Epithelial cell of esophagus (primary cell): ENCODE data around the gene MCCC1.

Experiments used
- DNase-seq: peaks from one replicate; pipeline ENCODE4 v3.0.0; 2010; ENCODE audit warnings: low read depth
- H3K4me3 ChIP-seq: 2 replicates; pipeline ENCODE4 v1.5.1; 2011; ENCODE audit warnings: mild to moderate bottlenecking, low read length, control low read depth
- CTCF ChIP-seq: IDR thresholded peaks from 2 replicates; pipeline ENCODE4 v1.5.1; 2011; ENCODE audit warnings: low read depth, mild to moderate bottlenecking, low read length, control low read depth, inconsistent platforms; ENCODE audit not compliant: insufficient read depth; ENCODE audit errors: missing control alignments

MCCC1 gene

GRCh38 chr3:182973047-182973446, 126.2 kb downstream of the MCCC1 start:
- no peak overlapping the region for H3K4me3 ChIP-seq
- DNase-seq = no peak
- no peak for TF ChIP-seq CTCF

- no peak for TF ChIP-seq CTCF
- no peak overlapping the region for H3K4me3 ChIP-seq
- DNase-seq = no peak
These were observed 126.9 kb downstream of the MCCC1 start for GRCh38 chr3:182972387-182972786.

GRCh38 chr3:182971637-182972036, 127.7 kb downstream of the MCCC1 start:
- no peak overlapping the region for H3K4me3 ChIP-seq
- no peak for TF ChIP-seq CTCF
- DNase-seq = no peak

GRCh38 chr3:182970811-182971418, 128.4 kb downstream of the MCCC1 start:
- TF ChIP-seq CTCF = no peak
- DNase-seq = peak; percentile 36

GRCh38 chr3:182969853-182970252, 129.4 kb downstream of the MCCC1 start:
- H3K4me3 ChIP-seq = no peak overlapping the region
- no peak for TF ChIP-seq CTCF
- no peak for DNase-seq

More at GRCh38 chr3:182970811-182971418, 128.4 kb downstream of the MCCC1 start:
- no peak overlapping the region for H3K4me3 ChIP-seq

- peak; percentile 17 for DNase-seq
- H3K4me3 ChIP-seq = no peak overlapping the region
- no peak for TF ChIP-seq CTCF
These were observed 130.0 kb downstream of the MCCC1 start for GRCh38 chr3:182969277-182969676.
